HG02610 (cell line): Measurements from ENCODE around the gene SHF.

ENCODE experiments used
- ATAC-seq: cut with Tn5 transposase; IDR thresholded peaks from one replicate; pipeline ENCODE4 v1.9.1; 2021; ENCODE audit warnings: mild to moderate bottlenecking, moderate library complexity; ENCODE audit not compliant: unreplicated experiment

The SHF gene

DNA sequence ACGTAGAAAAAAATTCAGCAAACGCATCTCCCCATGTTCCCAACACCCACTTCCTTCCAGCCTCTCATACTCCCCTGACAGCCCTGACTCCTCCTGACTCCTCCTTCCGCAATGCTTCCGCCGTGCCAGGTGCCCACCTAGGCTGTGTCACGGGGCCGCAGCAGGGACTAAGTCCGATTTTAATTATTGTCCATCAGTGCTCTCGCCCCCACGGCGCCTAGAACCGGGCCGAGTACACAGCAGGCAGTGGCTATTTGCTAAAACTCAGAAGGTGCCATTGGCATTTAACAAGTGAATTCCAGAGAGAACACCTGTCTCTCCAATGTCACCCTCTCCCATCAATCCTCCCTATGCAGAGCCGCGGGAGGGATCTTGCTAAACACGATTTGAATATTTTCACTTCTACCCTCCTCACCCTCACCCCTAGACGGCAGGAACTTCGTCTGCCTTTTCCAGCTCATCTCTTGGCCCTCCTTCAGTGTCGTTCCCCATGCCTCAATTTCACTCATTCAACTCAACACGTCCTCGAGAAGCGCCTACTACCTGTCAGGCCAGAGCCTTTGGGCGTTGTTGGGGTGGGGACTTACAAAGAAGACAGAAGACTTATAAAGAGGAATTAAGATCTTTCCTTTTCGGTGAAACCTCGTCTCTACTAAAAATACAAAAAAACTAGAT, 11.5 kb upstream of the SHF start:
- ATAC-seq: peak; percentile 8

DNA sequence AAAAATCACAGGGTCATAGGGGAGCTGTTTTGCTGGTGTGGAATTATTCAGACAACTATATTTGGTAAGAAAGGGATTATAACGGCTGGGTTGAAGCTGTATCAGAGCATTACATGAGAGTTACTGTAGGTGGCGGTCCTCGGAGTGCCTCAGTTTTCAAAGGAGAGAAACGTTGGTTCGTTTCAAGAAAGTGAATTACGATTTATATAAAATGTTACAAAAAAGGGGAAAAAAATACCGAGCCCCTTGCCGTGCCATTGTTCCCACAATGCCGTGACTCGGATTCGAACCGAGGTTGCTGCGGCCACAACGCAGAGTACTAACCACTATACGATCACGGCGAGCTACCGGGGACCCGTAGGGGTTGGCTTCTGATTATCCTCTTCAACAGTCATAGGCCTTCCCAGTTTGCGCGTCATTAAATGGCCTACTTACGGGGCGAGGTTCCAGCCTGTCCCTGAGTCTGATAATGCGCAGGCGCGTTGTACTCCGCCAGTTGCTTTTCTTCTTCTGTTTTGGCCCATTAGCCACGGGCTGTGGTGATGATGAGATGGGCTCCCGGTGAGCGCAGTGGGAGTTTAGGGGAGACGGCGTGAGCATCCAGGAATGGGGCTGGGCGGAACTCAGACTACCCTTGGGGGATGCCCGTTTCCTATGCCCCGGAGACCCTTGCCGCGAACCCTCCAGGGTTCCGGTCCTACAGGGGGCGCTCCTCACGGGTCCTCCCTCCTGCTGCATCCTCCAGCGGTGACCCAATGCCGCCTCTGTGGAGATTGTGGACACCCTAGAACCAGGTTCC, 10.8 kb upstream of the SHF start:
- ATAC-seq: peak; percentile 64

DNA sequence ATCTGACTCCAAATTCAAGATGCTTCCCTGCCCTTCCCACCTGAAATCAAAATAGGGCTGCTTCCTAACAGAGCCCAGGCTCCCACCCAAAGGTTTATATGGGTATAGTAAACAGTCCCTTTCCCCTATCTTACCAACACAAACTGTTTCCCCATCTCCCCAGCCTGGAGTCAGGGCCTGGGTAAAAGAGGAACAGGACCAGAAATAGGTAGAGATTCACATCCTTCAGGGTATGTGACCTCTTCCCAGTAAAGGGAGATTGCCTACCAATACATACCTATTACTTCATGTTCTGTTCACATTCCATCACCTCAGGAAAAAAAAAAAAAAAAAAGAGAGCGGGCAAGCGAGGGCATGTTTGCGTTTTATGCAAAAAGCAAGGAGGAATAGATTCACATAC, 9.7 kb upstream of the SHF start:
- ATAC-seq: no peak

DNA sequence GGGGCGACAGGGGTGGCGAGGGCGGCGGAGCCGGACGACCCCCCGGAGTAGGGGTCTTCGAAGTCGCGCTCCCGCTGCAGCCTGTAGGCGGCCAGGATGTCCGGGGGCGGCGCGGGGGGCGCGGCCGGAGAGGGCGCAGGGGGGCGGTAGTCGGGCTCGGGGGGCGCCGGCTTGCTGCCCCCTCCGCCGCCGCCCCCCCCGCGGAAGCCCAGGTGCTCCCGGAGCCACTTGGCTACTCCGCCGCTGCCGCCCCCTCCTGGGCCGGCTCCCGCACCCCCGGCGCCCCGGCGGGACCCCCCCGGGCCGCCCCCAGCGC, 230 bp downstream of the SHF start:
- ATAC-seq: no peak

DNA sequence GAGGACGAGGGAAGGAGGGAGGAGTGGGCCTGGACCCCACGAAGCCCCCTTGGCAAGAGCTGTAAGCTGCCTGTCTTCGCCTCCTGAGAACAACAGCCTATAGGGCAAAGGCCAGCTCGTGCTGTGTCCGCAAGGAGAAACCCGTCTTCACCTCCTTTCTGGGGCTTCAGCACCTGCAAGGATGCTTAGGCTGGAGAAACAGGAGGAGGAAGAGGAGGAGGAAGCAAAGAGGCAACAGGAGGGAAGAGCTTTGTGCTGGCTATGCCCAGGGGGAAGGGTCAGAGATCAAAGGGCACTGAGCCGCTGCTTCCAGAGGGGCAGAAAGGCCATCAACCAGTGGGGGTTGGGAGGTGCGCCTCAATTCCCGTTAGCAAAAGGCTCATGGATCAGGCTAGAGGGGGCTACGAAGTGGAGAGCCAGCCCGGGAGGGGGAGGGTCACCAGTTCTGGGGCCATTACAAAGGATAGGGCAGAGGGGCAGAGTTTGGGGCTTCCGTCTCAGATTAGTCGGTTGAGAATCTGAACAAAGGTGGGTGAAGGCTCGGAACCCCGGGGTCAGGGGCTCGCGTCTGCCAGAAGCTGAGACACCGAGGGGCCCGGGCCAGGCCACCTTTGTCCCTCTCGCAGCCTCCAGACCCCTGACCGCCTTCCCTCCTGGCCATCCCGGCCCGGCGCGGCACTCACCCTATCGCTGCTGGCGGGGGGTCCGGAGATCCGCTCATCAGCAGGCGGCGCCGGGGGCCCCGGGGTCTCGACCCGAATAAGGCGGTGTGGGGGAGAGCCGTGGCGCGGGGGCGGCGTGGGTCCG, 792 bp downstream of the SHF start:
- no peak for ATAC-seq

DNA sequence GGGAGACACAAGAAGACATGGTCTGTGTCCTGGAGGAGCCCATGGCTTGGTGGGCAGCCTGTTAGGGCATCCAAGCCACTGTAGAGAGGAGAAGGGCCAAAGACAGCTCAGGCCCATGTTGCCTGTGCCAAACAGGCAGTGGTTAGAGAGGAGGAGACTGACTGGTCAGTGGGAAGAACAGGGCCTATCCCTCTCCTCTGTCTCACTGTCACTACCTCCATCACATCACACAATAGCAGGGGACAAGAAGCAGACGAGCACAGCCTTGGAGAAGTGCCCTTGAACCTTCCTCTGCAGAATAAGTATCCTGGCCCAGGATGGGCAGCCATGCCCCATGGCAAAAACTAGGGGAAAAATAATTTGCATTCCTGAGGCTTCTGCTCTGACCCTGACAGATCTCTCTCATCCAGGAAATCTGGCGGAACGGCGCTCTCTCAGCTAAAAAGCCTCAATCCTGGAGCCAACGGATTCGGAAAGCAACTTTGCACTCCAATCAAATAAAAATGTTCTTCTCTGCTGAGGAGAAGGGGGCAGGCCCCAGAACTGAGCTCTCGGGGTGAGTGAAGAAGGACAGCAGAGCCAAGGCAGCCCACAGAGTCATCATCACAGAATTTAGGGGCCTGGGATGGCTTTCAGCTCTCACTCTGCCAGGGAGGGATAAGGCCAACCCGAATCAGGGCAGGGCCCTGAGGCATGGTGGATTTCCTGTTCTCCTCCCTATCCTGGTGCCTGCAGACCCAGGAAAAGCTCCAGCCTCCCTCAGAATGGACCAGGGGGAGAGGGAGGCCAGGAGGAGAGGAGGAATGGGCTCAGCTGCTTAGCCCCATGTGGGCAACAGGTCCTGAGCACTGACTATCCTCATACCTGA, 1.6 kb downstream of the SHF start:
- no peak for ATAC-seq

DNA sequence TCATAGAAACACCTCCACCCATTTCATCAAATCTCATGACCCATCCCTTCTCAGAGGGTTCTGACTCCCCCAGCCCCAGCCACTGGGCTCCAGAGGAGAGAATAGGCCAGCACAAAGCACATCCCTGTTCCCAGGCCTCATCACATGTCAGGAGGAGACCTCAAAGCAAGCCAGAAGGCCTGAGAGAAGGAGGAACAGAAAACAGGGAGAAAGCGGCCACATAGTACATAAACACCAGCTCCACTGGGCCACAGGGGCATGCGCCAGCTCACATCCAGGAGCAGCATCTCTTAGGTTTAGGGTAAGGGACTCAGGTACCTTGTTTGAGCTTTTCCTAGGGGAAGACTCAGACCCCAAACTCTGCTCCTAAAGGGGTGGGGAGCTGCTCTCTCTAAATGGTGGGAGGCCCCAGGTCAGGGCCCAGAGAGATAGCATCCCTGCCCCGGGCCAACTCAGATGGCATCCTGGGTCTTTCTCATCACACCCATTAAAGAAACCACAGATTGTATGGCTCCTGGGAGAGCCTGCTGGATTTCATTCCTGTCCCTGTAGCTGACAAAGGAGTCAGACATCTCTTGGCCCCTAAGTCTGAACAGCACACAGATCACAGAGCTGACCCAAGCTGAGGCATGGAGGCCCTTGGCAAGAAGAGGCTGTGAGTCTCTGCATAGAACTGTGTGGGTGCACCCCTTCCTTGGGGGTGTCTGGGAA, 2.5 kb downstream of the SHF start:
- no peak for ATAC-seq

DNA sequence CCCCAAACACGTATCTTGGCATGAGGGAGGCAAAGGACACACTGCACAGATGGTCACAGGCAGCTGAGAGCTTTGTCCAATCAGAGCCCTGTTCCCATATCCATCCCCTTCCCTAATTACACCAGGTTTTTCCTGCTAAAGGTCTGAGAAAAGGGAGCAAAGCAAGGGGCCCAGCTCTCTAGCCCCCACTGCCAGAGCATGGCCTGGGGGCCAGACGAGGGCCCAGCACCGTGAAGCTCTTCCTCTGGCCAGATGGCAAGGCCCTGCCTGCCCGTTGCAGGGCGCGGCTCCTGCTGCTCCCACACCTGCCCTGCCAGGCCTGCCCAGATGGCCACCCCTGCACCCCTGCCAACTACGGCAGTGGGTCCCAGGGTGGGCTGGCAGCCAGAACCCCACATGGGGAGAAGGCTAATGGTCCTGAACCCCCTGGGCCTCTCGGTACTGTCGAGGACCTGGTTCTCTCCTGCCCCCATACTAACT, 3.2 kb downstream of the SHF start:
- ATAC-seq: no peak

DNA sequence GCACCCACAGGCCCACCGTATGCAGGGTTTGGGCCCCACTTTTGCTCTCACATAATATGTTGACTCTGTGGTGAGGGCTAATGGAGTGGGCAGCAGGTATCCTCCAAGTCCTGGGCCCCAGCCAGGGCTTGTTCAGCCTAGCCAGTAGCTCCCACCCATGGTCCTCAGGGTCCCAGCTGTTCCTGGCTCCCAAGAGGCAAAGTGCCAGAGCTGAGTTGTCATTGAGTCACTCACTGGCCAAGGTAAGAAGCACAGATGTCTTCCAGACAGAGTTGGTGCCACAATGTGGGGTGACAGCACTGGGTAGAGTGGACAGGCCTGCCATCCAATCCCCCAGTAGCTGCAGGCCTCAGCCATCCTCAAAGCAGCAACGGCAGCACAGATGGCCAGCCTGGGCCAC, 4.3 kb downstream of the SHF start:
- no peak for ATAC-seq

DNA sequence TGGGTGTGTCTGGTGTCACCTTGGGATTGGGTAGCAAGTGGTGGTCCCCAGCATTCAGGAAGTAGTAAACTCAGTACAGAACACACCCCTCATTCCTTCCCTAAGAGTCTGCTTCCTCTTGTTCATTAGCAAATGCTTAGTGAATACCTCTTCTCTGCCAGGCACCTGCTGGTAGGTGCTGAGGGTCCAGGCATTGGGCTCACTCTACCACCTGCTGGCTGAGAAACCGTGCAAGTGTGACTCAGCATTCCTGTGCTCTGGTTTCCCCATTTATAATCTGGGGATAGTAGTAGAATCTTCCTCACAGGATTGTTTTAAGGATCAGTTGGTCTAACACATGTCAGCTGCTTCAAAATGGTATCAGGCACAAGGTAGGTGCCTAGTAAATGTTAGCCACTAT, 4.8 kb downstream of the SHF start:
- no peak for ATAC-seq

DNA sequence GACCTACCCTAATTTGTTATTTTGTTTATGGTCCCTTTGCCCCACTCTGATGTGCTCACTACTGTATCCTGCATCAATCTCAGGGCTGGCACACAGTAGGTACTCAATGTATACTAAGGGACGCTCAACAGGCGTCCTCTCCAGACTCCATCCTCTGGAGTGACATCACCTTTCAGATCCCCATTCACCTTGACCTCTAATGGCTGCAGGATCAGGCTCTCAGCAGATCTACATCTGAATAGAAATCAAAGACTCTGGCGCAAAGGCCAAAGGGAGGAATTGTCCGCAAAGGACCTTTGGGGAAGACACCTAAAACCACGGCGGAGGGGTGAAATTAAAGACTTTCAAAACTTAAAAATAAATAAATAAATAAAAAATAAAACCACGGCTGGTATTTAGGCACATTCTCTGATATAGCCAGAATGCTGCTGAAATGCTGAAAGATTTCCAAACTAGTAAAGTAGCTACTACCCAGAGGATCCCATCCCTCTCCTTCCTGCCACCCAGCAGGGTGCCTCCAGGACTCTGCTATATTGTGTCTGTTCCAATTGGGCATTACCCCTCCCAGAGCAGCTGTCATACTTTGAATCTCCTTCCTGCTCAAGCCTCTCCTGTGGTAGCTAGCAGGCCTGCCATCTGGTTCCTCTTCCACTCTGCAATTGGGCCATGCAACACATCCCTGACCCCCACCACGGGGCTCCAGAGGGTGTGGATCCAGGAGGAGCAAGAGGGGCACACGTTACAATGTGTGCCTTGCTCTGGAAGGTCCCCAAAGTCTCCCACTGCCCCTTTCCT, 6.1 kb downstream of the SHF start:
- ATAC-seq: no peak

DNA sequence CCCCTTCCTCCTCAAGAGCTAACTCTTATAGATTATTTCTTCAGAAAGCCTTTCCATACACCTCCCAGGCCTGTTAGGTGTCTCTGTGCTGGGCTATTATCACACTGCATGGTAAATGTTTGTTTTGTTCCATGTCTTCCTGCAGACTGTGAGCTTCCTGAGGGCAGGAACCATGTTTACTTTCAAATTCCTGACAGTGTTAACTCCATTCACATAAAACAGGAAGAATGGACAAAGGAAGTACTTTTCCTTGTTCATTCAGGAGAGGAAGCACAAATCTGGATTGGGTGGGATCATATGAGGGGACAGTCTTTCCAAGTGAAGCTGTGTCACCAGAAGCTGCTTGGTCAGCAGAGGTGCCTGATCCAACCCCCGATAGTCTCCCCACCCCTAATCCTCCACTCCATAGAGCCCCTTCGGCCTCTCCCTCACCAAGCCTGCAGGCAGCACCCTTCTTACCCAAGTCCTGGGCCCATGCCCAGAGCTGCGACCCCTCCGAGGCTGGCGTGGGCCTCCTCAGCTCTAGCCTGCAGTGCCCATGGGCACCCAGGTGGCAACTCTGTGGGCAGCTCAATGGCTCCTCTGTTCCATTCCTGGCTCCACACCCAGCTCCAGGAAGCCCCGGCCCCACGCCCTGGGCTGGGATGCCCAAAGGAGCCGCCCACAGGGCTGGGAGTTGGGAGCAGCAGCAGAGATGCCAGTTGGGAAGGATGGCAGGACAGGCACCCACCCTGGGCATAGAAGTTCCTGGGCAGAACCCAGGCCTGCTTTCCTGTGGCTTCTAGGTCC, 6.9 kb downstream of the SHF start:
- no peak for ATAC-seq

DNA sequence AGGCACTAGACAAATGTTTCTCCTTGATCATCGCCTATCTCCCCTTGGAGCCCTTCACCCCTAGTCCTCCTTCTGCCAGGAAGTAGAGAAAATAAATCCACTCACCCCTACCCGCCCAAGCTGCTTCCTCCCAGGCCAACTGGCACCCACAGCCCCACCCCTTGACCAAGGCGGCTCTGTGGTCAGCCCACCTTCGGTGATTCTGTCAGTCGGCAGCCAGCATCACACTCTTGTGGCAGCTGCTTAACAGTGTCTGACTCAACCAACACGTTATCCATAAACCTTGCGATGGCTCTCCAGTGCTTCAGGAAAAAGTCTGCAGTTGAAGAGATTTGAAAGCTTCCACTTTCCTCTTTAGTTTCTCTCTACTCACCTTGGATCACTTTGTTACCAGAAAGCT, 7.6 kb downstream of the SHF start:
- ATAC-seq: no peak

DNA sequence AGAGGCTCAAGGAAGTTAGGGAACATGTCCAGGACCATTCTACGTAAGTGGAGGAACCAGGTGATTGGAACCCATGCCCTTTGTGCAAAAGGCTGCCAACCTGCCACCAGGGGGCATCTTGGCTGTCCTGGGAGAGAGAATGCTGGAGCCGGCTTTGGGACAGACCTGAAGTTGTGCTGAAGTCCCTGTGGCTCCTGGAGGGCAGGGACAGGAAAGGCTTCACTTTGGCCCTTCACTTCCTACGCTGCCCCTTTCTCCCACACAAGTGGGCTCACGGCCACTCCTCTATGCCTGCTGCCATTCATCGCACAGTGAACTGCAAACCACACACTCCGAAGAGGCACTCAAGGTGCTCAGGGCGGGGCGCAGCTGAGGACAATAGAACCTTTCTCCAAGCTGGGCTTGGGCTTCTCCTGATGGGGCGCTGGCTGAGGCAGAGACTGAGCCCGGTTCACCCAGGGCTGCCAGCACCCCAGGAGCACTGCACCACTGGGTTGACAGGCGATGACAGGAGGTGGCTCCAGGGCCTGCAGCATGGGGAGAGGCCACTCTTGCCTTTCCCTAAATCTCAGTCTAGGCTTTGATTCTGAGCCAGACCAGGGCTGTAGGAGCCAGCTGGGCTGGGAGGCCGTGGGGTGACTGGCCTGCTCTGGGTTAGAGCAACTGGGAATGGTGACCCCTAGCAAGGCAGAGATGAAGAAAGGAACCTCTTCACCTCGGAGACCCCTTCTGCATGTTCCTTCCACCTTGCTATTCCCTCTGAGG, 8.4 kb downstream of the SHF start:
- ATAC-seq: no peak

DNA sequence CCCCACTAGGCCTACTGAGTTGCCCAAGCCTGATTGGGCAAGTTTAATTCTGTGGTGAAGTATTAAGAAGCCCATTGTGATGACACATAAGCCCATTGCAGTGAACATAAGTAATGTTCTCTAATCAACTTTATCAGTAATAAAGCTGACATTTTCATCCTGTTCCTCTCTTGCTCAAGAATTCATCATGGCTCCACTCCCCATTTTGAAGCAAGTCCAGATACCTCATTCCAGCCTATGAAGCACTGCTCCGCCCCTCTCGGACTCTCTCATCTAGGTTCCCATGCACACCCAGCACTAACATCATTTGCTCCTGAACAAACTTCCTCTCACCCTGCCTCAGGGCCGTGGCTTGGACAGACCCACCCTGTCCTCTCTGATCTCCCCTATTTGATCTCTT, 10.5 kb downstream of the SHF start:
- no peak for ATAC-seq

DNA sequence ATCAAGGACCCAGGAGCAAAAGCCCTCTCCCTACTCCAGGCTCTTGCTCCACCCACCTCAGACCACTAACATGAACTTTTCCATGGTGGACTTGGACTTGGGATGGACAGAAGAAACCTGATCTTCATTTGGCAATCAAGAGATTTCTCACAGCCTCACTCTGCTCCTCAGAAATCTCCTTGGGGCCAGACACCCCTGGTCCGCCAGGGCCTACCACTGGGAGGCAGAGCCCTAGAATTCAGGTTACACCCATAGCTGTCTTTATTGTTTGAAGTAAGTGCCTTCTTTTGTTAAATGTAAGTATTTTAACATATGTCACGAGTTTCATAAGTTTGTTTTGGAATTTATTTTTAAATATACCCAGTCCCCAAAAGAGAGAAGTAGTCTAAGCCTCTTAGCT, 13.2 kb downstream of the SHF start:
- ATAC-seq: no peak

DNA sequence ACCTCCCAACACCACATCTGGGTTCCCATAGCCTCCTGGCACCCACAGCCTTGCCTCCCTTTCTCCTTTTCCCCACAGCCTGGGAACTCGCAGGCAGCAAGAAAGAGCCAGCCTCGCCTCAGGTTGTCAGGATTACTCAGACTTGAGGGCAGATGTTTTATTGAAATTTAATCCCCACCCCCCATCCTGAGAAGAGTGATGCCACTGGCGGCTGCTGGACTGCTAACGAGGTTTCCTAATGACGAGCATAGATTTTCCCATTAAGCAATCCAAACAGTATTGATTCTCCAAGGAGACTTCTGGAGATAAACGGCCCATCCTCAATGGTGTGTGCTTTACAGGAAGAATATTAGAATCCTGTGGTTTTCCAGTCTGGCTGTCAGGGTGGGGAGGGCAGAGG, 13.7 kb downstream of the SHF start:
- ATAC-seq: no peak

DNA sequence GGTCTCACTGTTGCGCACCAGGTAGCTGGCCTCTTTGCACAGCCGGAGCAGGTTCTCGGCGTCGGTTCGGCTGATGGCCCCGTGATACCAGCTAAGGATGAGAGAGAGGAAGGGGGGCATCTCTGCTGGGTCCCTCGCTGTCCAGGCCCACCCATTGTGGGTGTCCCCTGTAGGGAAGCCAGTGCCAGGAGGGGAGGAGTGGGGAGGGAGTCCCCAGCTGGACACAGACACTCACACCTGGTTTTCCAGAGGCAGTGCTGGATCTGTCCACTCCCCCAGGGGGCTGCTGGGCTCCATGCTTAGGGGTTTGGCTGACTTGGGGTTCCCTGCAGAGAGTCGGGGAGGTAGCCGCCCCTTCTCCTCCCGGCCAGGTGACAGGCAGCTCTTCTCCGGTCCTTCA, 15.9 kb downstream of the SHF start:
- ATAC-seq: no peak
